GM12878 (cell line): ENCODE results near the gene NFATC3. TPM values are rescaled to one million over a fixed set of nuclear protein-coding genes. Genes with fewer than 3 reads are reported as not detected.

Experiments used
- ATAC-seq: fragments of 200-7000 bp; cut with Tn5 transposase; 3 replicates; pipeline ENCODE4 v1.9.1; 2020; ENCODE audit warnings: mild to moderate bottlenecking, moderate library complexity
- BruUV-seq: library from RNA; stranded (reverse); fragments of 400-500 nt; replicated peaks from 2 replicates; lab custom pipeline; 2021; lab: Mats Ljungman, UMichigan
- CTCF ChIA-PET: fragments of 300-600 bp; sonication (Branson Sonifier 250); formaldehyde crosslinking; extraction: SDS; loops from one replicate; lab custom pipeline; 2021; ENCODE audit warnings: inconsistent platforms; lab: Yijun Ruan, JAX
- POLR2A ChIA-PET: fragments of 350-600 bp; formaldehyde crosslinking; extraction: SDS; loops from one replicate; lab custom pipeline; 2021; ENCODE audit warnings: inconsistent platforms; lab: Charles Lee
- RAD21 ChIA-PET: fragments of 300-600 bp; sonication (Branson Sonifier 250); formaldehyde crosslinking; loops from one replicate; lab custom pipeline; 2023; ENCODE audit warnings: antibody characterized with exemption; ENCODE audit not compliant: unreplicated experiment; lab: Charles Lee
- SMC1A ChIA-PET: fragments of 300-600 bp; sonication (Branson Sonifier 250); formaldehyde crosslinking; loops from one replicate; lab custom pipeline; 2023; ENCODE audit not compliant: unreplicated experiment, uncharacterized antibody; lab: Charles Lee
- DNase-seq: peaks from one replicate; pipeline ENCODE4 v3.0.0-alpha.2; 2011; ENCODE audit warnings: low read depth, low spot score
- FAIRE-seq: peaks from 3 replicates; lab custom pipeline; 2011; peaks lifted over from hg19 to GRCh38; lab: Jason Lieb, UNC
- H2AFZ ChIP-seq: 2 replicates; pipeline ENCODE4 v1.6.0; 2011; ENCODE audit warnings: low read depth, low read length, control low read depth; ENCODE audit not compliant: control insufficient read depth
- H3K27ac ChIP-seq: 2 replicates; pipeline ENCODE4 v1.5.1; 2011; ENCODE audit warnings: control low read depth; ENCODE audit not compliant: control insufficient read depth, insufficient read depth
- H3K27me3 ChIP-seq, 2 experiments: replicated peaks in 1 of 2; 2 replicates each; pipeline versions ENCODE4 v1.6.0 to v1.6.1; 2011; ENCODE audit warnings: low read length in 1 of 2; ENCODE audit not compliant: control insufficient read depth in 2 of 2, insufficient read depth in 2 of 2
- H3K36me3 ChIP-seq, 2 experiments: 2 replicates each; pipeline ENCODE4 v1.5.1; 2011; ENCODE audit warnings: low read length in 1 of 2; ENCODE audit not compliant: control insufficient read depth in 2 of 2, insufficient read depth in 2 of 2
- H3K4me1 ChIP-seq: 2 replicates; pipeline ENCODE4 v1.6.1; 2011; ENCODE audit warnings: mild to moderate bottlenecking, low read length, moderate library complexity, mixed read lengths; ENCODE audit not compliant: control insufficient read depth, insufficient read depth
- H3K4me2 ChIP-seq: 2 replicates; pipeline ENCODE4 v1.6.0; 2011; ENCODE audit warnings: control low read depth; ENCODE audit not compliant: control insufficient read depth, insufficient read depth
- H3K4me3 ChIP-seq: fragments of 200-600 bp; sonication (generic); 2 replicates; pipeline ENCODE4 v1.5.1; 2016
- H3K79me2 ChIP-seq: 2 replicates; pipeline ENCODE4 v1.6.0; 2011; ENCODE audit warnings: low read length; ENCODE audit not compliant: control insufficient read depth, insufficient read depth
- H3K9ac ChIP-seq: 2 replicates; pipeline ENCODE4 v1.8.0; 2011; ENCODE audit warnings: low read length, control low read depth, mixed read lengths; ENCODE audit not compliant: control insufficient read depth, insufficient read depth
- H3K9me3 ChIP-seq: replicated peaks from 3 replicates; pipeline ENCODE4 v1.5.1; 2011; ENCODE audit warnings: mild to moderate bottlenecking, low read length; ENCODE audit not compliant: control insufficient read depth, insufficient read depth
- H4K20me1 ChIP-seq: 2 replicates; pipeline ENCODE4 v1.6.0; 2011; ENCODE audit not compliant: control insufficient read depth, insufficient read depth
- E2F4 ChIP-seq: IDR thresholded peaks from 2 replicates; pipeline ENCODE4 v1.6.1; 2012; ENCODE audit warnings: low read depth, low read length, improper control_type of control experiment
- HCFC1 ChIP-seq: fragments of 150-350 bp; IDR thresholded peaks from 2 replicates; pipeline ENCODE4 v1.6.1; 2014; ENCODE audit warnings: low read length
- IKZF2 ChIP-seq, 2 experiments: fragments of 450-650 bp; IDR thresholded peaks; 2 replicates each; pipeline ENCODE4 v1.6.1; 2017; ENCODE audit warnings: mild to moderate bottlenecking in 2 of 2, moderate library complexity in 2 of 2
- SMARCA5 ChIP-seq: fragments of 450-650 bp; IDR thresholded peaks from 2 replicates; pipeline ENCODE4 v1.6.1; 2017; ENCODE audit warnings: mild to moderate bottlenecking
- TCF7 ChIP-seq: IDR thresholded peaks from 2 replicates; pipeline ENCODE4 v1.6.1; 2014; ENCODE audit warnings: antibody characterized with exemption, borderline replicate concordance
- ZNF207 ChIP-seq: fragments of 450-650 bp; IDR thresholded peaks from 2 replicates; pipeline ENCODE4 v1.6.1; 2014; ENCODE audit warnings: antibody characterized with exemption, mild to moderate bottlenecking, borderline replicate concordance
- WGBS: methylation state at CpG from one replicate; pipeline ENCODE4 v1.1.6; 2016; ENCODE audit warnings: low lambda C conversion rate; ENCODE audit not compliant: insufficient replicate concordance, insufficient coverage; ENCODE audit errors: missing lambda C conversion rate; 5-methylcytosine and 5-hydroxymethylcytosine counted together
- in situ Hi-C: fragments of 300-500 bp; cut with MboI; formaldehyde crosslinking; loops from 9 replicates; pipeline ENCODE4 v1.14.3; 2018; ENCODE audit warnings: mixed read lengths
- intact Hi-C: fragments of 100-400 bp; cut with micrococcal nuclease; formaldehyde crosslinking; loops from one replicate; pipeline ENCODE4 v1.14.2; 2022; ENCODE audit not compliant: unreplicated experiment
- polyA plus RNA-seq, 11 experiments: library from polyadenylated mRNA; depleted of rRNA in 4 of 11; unstranded in 6 of 11; stranded (reverse) in 5 of 11; fragments of >200 nt; fragmentation: Nextera tagmentation in 4 of 11; fragmentation: Illumina TruSeq in 1 of 11; extraction: Ambion mirVana in 4 of 11; extraction: Trizol in 1 of 11; gene quantifications; 1 replicate in 1 of 11; 2 replicates in 10 of 11; pipeline versions ENCODE4 v1.2.1 to v1.2.3, GENCODE V29; 2011 to 2016; ENCODE audit warnings: inconsistent platforms in 2 of 11, missing spikeins in 2 of 11, low read depth in 1 of 11
- total RNA-seq, 4 experiments: library from RNA; depleted of rRNA in 3 of 4; stranded (reverse); fragments of >200 nt in 3 of 4; fragmentation: Illumina TruSeq in 1 of 4; extraction: Trizol in 1 of 4; gene quantifications; 2 replicates each; pipeline versions ENCODE4 v1.2.1 to v1.2.3, GENCODE V29; 2013 to 2021
- TF ChIP-seq, protein P1 (sequence below): IDR thresholded peaks from 2 replicates; pipeline ENCODE4 v1.6.1; 2012; ENCODE audit warnings: low read depth, low read length, improper control_type of control experiment

Gene NFATC3
- total and polyA plus RNA-seq, 10 of the 15 experiments (the other 5 are each of a cell fraction or from before 2014, with no cell fraction given): 4.2 to 37.6 (median 24.9) TPM

- WGBS: 92% methylated on average over 3 of the region's 3 CpGs
- POLR2A ChIA-PET: interaction anchor here (0.6 to 0.7 kb wide), 2 partner anchors 9 to 14 kb away, joined by 3 to 4 read pairs; no protein-coding TSS in a partner anchor
- no peak overlapping the region for H3K27ac ChIP-seq
- H3K27me3 ChIP-seq: no peaks in the 10 kb centered on the region
- no peak for DNase-seq
- H3K36me3 ChIP-seq: peaks cover 0 to 1% of the 10 kb centered on the region in 2 experiments; a peak in 2 of 4 replicates
- no peaks in the 10 kb centered on the region for H3K9me3 ChIP-seq
- TF ChIP-seq E2F4 (no peak), IKZF2 (IDR thresholded peaks at IDR 0.05) (no peak), TCF7 (no peak), SMARCA5 (no peak), HCFC1 (no peak), ZNF207 (no peak)
- TF ChIP-seq, protein P1, sequence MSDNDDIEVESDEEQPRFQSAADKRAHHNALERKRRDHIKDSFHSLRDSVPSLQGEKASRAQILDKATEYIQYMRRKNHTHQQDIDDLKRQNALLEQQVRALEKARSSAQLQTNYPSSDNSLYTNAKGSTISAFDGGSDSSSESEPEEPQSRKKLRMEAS: no peak
- TF ChIP-seq, all 136 proteins: peak for 0
- H3K4me3 ChIP-seq: no peak overlapping the region
- H2AFZ ChIP-seq: no peak overlapping the region
- SMC1A ChIA-PET: interaction anchor here (0.8 to 1.8 kb wide), 4 partner anchors 8 to 36 kb away, joined by 3 read pairs; no protein-coding TSS in a partner anchor
- H3K79me2 ChIP-seq: peaks cover 8% of the 10 kb centered on the region
- RAD21 ChIA-PET: interaction anchor here (2.3 kb wide), 1 partner anchor 11 kb away, joined by 7 read pairs; no protein-coding TSS in a partner anchor
- FAIRE-seq (no peak), ATAC-seq (no peak)
- no peak overlapping the region for H3K4me2 ChIP-seq
- in situ Hi-C loops (no loop called here), intact Hi-C loops (no loop called here)
- BruUV-seq: no TSS peak
- H3K9ac ChIP-seq: no peak overlapping the region
- no peaks in the 10 kb centered on the region for H4K20me1 ChIP-seq
- peaks cover 8% of the 10 kb centered on the region for H3K4me1 ChIP-seq
- CTCF ChIA-PET: no interaction called here
Observed at GRCh38 chr16:68130520-68130919, 45.4 kb downstream of the NFATC3 start.
